ELF-1 (cell line): ENCODE measurements around the gene CELA1.
"Not testable (repeated sequence)": the region's sequence is repeated elsewhere in the genome, so short reads cannot be mapped to it uniquely, and the experiment has no call there.

Experiments used
- DNase-seq: peaks from one replicate; pipeline ENCODE4 v3.0.0-alpha.2; 2016; ENCODE audit warnings: low read depth, low spot score

Gene CELA1

DNA sequence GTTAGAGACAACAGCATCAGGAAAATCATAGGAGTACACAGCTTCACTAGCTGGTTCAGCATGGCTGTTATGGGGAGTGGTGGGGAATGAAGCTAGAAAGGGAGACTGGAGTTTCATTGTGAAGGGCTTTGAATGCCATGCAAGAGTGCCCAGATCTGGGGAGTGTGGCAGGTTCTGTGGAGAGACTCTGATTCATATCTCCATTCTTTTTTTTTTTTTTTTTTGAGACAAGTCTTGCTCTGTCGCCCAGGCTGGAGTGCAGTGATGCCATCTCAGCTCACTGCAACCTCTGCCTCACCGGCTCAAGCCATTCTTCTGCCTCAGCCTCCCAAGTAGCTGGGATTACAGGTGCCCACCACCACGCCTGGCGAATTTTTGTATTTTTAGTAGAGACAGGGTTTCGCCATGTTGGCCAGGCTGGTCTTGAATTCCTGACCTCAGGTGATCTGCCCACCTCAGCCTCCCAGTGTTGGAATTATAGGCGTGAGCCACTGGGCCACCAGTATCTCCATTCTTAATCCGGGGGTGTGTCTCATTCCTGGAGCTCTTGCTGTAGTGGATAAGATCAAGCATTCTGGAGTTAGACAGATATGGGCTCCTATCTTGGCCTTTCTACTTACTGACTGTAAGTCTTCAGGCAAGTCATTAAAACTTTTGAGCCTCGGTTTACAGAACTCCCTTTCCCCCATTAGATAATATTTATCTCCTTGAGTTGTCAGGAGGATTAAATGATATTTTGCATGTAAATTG, 28.2 kb downstream of the CELA1 start:
- DNase-seq, result peak; percentile 54

DNA sequence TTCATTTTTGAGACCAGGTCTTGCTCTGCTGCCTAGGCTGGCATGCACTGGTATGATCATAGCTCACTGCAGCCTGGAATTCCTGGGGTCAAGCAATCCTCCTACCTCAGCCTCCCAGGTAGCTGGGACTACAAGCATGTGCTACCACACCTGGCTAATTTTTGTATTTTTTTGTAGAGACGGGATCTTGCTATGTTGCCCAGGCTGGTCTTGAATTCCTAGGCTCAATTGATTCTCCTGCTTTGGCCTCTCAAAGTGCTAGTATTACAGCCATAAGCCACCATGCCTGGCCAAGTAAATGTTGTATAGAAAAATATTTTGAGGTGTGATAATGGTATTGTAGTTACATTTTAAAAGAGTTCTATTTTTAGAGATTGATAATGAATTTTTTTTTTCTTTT, 35.1 kb downstream of the CELA1 start:
- no peak for DNase-seq

GRCh38 chr12:51307655-51308593, 38.6 kb downstream of the CELA1 start:
- no peak for DNase-seq

- DNase-seq, result no peak
Observed at GRCh38 chr12:51306507-51306906, 40.0 kb downstream of the CELA1 start.

DNA sequence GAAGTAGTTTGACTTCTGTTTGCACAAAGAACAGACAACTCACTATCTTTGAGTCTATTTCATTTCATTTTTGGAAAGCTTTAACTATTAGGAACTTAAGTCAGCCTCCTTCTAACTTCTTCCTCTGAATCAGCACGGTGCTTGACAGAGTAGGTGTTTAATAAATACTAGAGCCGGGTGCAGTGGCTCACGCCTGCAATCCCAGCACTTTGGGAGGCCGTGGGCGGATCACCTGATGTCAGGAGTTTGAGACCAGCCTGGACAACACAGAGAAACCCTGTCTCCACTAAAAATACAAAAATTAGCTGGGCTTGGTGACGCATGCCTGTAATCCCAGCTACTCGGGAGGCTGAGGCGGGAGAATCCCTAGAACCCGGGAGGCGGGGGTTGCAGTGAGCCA, 45.7 kb downstream of the CELA1 start:
- not testable (repeated sequence) for DNase-seq

GRCh38 chr12:51295651-51296050, 50.8 kb downstream of the CELA1 start:
- peak; percentile 10 for DNase-seq

DNA sequence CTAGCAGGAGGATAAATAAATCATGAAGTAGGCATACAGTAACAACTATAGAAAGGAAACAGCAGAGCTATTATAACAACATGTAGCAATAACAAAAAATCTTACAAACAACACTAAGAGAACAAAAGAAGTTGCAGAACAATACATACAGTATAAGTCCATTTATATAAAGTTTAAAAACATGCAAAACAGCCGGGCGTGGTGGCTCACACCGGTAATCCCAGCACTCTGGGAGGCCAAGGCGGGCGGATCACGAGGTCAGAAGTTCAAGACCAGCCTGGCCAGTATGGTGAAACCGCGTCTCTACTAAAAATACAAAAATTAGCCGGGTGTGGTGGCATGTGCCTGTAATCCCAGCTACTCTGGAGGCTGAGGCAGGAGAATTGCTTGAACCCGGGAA, 52.4 kb downstream of the CELA1 start:
- not testable (repeated sequence) for DNase-seq

GRCh38 chr12:51293696-51294095, 52.8 kb downstream of the CELA1 start:
- no peak for DNase-seq

DNA sequence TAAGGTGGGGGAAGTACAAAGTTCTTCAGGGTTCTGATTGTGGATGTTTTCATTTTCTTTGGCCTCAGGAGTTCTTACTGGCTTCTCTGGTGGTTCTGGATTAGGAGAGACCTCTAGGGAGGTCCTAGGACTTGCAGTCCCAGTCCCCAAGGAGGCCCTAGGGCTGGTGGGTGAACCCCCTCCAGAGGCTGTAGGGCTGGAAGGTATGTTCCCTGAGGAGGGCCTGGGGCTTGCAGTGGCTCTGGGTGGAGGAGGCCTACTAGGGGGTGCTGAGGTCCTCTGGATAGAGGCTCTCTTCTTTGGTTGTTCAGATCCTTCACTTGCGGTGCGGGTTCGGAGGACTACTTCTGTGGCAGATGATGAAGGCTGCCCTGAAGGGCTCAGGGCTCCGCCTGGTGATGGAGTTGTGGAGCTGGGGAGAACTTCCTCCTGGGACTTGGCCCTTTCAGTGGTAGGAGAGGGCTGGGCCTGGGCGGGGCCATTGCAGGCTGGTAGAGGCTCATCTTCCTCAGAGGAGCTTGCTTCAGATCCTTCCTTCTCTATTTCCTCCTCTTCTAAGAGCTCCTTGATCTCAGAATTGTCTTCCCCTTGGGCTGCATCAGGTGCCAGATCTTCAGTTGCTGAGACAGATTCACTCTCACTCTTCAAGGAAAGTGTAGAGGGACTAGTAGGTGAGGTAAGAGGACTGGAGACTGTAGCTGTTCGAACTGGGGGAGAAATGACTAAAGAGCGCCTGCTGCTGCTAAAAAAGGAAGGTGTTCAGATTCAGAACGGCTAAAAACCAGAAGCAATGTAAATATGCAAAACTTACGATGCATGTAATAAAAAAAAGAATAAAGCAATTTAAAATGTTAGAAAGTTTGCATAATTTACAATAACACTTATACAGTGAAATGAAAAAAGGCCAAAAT, 54.6 kb downstream of the CELA1 start:
- DNase-seq, result peak; percentile 12

DNA sequence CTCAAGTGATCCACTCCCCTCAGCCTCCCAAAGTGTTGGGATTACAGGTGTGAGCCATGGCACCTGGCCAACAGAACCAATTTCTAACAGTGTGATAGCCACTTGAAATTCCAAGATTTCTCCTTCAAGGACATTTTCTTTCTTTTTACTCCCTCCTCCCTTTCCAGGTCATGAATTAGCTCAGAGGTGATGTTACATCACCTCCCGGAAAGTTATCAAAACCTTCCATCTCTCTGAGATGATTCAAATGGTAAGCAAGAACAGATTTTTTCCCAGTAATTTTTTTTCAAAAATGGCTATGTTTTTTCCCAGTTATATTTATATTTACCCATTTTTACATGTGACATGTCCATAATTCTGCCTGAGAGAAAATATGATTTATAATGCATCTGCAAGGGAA, 60.6 kb downstream of the CELA1 start:
- DNase-seq, result no peak

- DNase-seq, result no peak
Observed at GRCh38 chr12:51281202-51281924, 65.1 kb downstream of the CELA1 start.
